Renal cortex interstitium (tissue), 15 donors: ENCODE measurements around the gene CYB5RL. TPM values are rescaled to one million over a fixed set of nuclear protein-coding genes. Genes with fewer than 3 reads are reported as not detected.
"Not testable (repeated sequence)": the region's sequence is repeated elsewhere in the genome, so short reads cannot be mapped to it uniquely, and the experiment has no call there.

ENCODE experiments used
- DNase-seq, 11 donors: peaks; one replicate each; pipeline ENCODE4 v3.0.0-alpha.2; 2013; ENCODE audit warnings: low read depth in 9 of 11, low spot score in 4 of 11; ENCODE audit errors: extremely low read depth in 1 of 11
- long read RNA-seq, 16 experiments: transcript quantifications; one replicate each; lab custom pipeline, GENCODE V29; 2026
- polyA plus RNA-seq, 3 donors: library from polyadenylated mRNA; unstranded; fragments of 120-200 nt; gene quantifications; one replicate each; pipeline ENCODE4 v1.2.1, GENCODE V29; 2013; ENCODE audit not compliant: insufficient read length in 3 of 3

CYB5RL gene
- 10 to 100 TPM in 1 of 3 donors, 1 to 10 TPM in 2; 6.5 to 10.5 (median 6.6) TPM for polyA plus RNA-seq
- long read RNA-seq, donor 1, partial matches to known transcripts: 0 of 1 reads
- long read RNA-seq, donor 1, other reads (novel, unspliced or antisense): 0 of 1 reads
- long read RNA-seq, donor 2: 0 reads
- long read RNA-seq, donor 3, partial matches to known transcripts: 0 of 1 reads
- long read RNA-seq, donor 3, other reads (novel, unspliced or antisense): 0 of 1 reads
- long read RNA-seq, donor 4: 0 reads
- long read RNA-seq, donor 5: 0 reads
- long read RNA-seq, donor 6: 0 reads
- long read RNA-seq, donor 7: 0 reads
- long read RNA-seq, donor 8: 0 reads
- long read RNA-seq, donor 9: 0 reads
- long read RNA-seq, donor 10: 0 reads
- long read RNA-seq, donor 11: 0 reads
- long read RNA-seq, donor 12: 0 reads
- long read RNA-seq, donor 13: 0 reads
- long read RNA-seq, donor 14: 0 reads
- long read RNA-seq, donor 15: 0 reads
- long read RNA-seq, donor 16, partial matches to known transcripts: 0 of 1 reads
- long read RNA-seq, donor 16, other reads (novel, unspliced or antisense): 0 of 1 reads

DNA sequence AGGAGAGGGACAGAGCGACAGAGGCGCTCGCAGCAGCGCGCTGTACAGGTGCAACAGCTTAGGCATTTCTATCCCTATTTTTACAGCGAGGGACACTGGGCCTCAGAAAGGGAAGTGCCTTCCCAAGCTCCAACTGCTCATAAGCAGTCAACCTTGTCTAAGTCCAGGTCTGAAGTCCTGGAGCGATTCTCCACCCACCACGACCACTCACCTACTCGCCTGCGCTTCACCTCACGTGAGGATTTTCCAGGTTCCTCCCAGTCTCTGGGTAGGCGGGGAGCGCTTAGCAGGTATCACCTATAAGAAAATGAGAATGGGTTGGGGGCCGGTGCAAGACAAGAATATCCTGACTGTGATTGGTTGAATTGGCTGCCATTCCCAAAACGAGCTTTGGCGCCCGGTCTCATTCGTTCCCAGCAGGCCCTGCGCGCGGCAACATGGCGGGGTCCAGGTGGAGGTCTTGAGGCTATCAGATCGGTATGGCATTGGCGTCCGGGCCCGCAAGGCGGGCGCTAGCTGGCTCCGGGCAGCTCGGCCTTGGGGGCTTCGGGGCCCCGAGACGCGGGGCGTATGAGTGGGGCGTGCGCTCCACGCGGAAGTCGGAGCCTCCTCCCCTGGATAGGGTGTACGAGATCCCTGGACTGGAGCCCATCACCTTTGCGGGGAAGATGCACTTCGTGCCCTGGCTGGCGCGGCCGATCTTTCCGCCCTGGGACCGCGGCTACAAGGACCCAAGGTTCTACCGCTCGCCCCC lies at the start of gene CYB5RL, which contains the start of gene MRPL37:
CYB5RL (minus strand) TSS at position 266 of the 754 bp plus-strand sequence. CDS start 4,414 bp downstream, outside the sequence.
MRPL37 (plus strand) TSS at position 403 of the 754 bp plus-strand sequence; CDS start at position 480, 77 bp downstream.
- DNase-seq: peak; percentile 89 to 99 (median 95)

- no peak for DNase-seq
Measured at GRCh38 chr1:54248966-54249365, 49.1 kb upstream of the CYB5RL start.

- DNase-seq: no peak
Measured at GRCh38 chr1:54247863-54248515, 48.2 kb upstream of the CYB5RL start.

DNA sequence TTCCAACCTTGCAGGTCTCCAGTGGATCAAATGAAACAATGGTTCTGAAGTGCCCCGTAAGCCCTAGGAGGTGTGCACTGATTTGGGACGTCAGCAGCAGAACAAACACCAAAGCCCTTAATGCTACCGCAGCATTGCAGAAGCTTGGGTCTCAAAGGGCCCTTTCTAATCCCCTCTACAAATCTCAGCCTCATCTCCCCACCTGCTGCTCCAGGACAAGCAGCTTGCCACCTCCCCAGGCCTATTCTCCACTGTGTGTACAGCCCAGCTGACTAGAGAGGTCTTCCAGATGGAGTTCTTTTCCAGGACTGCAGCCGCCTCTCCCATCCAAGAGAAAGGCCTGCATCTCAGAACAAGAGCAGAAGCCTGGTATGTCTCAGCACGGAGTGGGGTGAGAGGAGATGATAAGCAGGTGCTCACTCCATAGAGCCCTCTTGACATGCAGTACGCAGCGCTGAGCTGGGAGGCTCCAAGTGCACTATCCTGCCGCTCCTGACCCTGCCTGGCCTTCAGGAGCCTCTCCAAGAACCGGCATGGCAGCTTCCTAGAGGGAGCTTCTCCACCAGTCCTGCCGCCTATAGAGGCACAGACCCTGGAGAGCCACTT lies 46.4 kb upstream of the CYB5RL start:
- no peak for DNase-seq

GRCh38 chr1:54245501-54245900 lies 45.7 kb upstream of the CYB5RL start:
- DNase-seq: no peak

- DNase-seq: no peak
Measured at GRCh38 chr1:54244655-54245054, 44.8 kb upstream of the CYB5RL start.

GRCh38 chr1:54243022-54243421 lies 43.2 kb upstream of the CYB5RL start:
- no peak for DNase-seq

GRCh38 chr1:54241364-54241763 lies 41.5 kb upstream of the CYB5RL start:
- no peak for DNase-seq

- DNase-seq: no peak
Measured at GRCh38 chr1:54240741-54241335, 41.0 kb upstream of the CYB5RL start.

DNA sequence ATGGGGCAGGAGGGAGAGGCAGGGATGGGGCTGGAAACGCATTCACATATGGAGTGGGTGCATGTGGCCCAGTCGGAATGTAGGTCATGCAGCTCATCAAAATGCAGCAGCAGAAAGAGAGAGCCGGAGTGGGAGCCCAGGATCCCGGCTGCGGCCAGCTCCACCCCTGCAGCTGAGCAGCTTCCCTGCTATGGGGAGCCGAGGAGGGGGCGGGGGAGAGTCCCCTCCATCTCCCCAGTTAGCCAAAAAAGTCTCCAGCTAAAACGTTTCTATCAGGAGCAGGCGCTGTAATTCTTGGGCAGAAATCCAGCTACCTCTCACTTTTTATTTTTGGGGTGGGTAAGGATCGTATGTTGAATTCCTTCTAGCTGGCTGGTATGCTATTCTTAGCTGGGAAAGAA lies 39.8 kb upstream of the CYB5RL start:
- no peak for DNase-seq

- DNase-seq: no peak
Measured at GRCh38 chr1:54239035-54239383, 39.2 kb upstream of the CYB5RL start.

DNA sequence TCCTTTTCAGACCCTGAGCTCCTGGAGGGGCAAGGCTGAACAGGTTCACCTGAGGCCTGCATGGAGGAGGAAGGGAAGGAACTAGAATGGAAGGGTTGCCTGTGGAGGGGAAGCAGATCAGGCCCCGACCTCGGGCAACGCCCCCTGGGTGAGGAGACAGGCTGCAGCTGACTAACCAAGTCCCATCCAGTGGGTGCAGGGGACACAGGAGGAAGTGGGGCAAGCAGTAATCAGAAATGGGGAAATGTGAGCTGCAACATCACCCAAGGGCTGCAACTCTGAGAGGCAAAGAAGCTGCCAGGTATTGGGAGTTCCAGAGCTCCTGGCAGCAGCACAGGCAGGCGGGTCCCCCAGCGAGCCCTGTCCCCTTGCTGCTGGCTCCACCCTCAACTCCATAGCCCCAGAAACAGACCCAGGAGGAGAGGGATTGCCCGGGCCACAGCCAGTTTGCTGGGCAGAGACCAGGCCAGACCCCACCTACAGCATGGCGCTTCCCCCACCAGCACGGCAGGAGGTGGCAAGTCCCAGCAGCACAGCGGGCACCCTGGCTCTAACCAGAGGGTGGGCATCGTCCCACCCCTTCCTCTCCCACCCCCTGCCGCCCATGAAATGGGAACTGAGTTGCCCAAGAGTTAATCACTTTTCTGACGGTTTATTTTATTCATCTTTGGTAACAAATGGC lies 38.7 kb upstream of the CYB5RL start:
- DNase-seq: no peak

DNA sequence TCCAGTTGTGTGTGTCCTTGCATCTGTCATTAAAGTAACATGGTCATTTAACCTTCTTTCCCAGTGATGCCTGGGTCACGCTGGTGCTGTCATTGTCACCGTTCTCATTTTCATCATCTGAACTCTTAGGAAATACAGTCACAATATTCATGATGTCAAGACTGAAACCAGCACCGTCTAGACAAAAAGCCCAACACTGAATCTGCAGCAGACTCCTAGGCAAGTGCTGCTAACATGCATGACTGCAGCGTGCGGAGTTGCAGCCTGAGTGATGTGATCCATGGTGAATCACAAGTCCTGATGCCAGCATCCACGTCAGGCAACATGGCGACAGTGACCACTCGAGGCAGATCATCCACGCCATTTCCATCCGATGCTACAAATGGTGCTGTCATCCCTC lies 37.8 kb upstream of the CYB5RL start:
- no peak for DNase-seq

GRCh38 chr1:54234284-54234683 lies 34.5 kb upstream of the CYB5RL start:
- DNase-seq: no peak

GRCh38 chr1:54233196-54233595 lies 33.4 kb upstream of the CYB5RL start:
- DNase-seq: not testable (repeated sequence)

DNA sequence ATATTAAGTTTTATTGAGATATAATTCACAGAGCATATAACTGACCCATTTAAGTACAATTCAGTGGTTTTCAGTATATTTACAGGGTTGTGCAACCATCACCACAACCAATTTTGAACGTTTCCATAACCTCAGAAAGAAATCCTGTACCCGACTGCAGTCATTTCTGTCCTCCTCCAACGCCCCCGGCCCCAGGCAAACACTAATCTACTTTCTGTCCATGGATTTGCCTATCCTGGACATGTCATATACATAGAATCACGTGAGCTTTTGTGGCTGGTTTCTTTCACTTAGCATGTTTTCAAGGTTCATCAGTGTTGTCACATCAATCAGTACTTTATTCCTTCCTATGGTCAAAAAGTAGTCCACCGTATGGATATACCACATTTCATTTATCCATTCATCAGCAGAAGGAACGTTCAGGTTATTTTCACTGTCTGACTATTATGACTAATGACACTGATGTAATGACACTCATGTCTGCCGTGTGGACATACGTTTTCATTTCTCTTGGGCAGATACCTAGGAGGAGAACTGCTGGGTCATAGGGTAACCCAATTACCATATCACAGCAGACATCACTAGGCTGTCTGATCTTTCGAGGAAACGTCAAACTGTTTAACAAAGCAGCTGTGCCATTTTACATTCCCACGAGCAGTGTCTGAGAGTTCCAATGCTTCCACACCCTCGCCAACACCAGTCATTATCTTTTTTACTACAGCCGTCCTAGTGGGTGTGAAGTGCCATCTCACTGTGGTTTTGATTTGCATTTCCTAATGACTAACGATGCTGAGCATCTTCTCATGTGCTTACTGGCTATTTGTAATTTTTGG lies 30.9 kb upstream of the CYB5RL start:
- DNase-seq: no peak

GRCh38 chr1:54229281-54229891 lies 29.6 kb upstream of the CYB5RL start:
- no peak for DNase-seq
